GM18519 (cell line): ENCODE results near the gene MICALL1.
A peak's percentile ranks its signal among the peaks of the same experiment; 100 is the strongest.
"Not testable (repeated sequence)": the region's sequence is repeated elsewhere in the genome, so short reads cannot be mapped to it uniquely, and the experiment has no call there.

Source experiments
- ATAC-seq: cut with Tn5 transposase; IDR thresholded peaks from one replicate; pipeline ENCODE4 v1.9.1; 2021; ENCODE audit warnings: mild to moderate bottlenecking, moderate library complexity; ENCODE audit not compliant: unreplicated experiment, low FRiP score

MICALL1 gene

DNA sequence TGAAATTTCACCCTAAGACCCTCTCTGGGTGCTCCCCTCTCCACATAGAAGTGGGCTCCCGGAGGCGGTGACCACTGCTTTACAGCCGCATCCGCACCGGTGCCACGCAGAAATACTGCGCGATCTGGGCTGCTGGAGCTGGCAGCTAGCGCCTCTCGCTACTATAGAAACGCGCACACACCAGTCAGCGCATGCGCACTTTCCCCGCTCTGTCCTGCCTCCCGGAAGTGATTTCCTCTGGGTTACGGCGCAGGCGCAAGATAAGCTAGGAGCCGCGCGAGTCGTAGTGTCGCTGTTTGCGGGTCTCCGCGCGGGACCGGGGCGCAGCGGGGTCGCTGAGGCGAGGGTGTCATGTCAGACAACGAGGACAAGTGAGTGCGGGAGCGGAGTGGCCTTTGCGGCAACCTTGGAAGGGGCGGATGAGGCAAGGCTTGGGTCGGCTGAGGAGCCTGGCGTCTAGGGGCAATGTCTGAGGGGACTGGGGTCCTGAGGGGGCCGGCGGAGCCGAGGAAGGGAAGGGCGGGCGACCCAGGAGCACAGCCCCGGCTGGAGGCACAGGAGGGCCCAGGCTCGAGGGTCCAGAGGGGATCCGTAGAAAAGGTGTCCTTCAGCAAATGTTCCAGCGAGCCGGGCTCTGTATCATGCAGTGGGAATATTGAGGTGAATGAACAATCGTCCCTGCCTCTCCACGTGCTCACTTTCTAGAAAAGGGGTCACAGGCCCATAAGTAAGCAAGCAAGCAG, 47.5 kb downstream of the MICALL1 start, which contains the start of the genes C22orf23 and POLR2F:
Gene C22orf23, minus strand, starts transcription at position 165 of the 743 bp plus-strand sequence. CDS start 452 bp downstream, outside the sequence.
Gene POLR2F, plus strand, starts transcription at position 263 of the 743 bp plus-strand sequence. Its CDS starts 89 bp downstream, at position 352.
- peak; percentile 80 for ATAC-seq

DNA sequence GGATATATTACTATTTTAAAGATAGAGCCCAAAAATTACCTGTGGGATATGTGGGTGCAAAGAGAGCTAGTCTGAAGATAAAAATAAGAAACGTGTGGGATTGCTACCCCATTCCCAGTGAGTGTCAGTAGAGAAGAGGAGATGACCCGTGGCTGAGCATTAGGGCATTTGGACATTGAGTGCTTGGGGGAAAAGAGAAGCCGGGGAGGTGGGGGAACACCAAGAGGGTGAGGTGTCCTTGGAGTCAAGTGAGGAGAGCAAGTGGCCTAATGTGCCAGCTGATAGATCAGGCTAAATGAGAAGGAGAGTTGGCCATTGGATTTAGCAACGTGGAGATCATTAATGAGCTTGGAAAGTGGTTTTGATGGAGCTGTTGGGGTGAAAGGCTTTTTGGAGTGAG, 48.6 kb downstream of the MICALL1 start:
- ATAC-seq = no peak

DNA sequence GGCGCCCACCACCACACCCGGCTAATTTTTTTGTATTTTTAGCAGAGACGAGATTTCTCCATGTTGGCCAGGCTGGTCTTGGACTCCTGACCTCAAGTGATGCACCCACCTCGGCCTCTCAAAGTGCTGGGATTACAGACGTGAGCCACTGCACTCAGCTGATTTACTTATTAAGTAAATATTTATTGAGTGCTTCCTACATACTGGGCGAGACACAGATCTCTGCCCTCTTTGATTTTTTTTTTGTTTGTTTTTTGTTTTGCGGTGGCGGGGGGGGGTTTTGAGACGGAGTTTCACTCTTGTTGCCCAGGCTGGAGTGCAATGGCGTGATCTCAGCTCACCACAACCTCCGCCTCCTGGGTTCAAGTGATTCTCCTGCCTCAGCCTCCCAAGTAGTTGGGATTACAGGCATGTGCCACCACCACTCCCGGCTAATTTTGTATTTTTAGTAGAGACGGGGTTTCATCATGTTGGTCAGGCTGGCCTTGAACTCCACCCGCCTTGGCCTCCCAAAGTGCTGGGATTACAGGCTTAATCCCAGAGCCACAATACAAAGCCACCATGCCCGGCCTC, 49.8 kb downstream of the MICALL1 start:
- not testable (repeated sequence) for ATAC-seq

DNA sequence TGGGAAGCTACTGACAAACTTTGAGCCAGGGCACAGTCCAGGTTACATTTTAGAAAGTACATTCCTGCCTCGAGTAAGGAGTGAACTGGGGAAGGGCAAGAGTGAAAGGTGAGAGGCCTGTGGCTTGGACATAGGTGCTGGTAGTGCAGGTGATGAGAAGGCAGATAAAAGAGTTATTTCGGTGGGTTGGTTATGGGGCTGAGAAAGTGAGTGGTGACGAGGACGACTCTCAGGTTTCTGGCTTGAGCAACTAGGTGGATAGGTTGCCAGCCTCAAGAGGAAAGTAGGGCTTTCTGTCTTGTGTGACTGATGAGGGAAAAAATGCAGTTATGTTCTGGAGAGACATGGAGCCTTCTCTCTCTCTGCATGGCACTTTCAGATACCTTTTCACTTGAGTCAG, 51.1 kb downstream of the MICALL1 start:
- ATAC-seq = no peak

DNA sequence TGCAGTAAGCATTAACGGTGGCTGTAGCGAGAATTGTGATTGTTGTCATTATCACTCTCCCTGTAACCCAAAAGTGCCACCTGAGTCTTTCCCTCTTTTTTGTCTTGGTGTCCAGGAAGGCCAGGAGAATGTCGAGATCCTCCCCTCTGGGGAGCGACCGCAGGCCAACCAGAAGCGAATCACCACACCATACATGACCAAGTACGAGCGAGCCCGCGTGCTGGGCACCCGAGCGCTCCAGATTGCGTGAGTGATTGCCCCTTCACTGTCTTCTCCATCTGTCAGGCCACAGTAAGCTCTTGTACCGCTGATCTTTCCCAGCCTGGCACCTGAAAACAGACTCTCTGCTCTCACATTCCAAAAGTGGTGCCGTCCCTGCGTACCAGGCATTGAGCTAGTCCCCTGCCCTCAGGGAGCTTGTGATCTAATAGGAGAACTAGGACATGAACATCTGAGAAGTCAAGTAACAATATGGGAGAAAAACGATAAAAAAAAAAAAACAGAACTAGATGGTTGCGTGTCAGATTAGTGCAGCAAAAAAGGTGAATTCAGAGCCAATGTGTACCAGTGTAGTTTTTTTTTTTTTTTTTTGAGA, 53.2 kb downstream of the MICALL1 start:
- ATAC-seq = no peak

DNA sequence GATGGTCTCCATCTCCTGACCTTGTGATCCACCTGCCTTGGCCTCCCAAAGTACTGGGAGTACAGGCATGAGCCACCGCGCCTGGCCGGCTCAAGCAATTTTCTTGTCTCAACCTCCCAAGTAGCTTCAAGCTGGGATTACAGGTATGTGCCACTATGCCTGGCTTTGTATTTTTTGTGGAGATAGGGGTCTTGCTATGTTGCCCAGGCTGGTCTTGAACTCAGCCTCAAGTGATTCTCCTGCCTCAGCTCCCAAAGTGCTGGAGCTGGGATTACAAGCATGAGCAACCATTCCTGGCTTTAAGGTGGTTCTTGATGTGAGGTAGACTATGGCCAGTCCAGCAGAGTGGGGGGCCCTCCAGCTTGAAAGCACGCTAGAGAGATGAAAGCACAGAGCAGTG, 55.0 kb downstream of the MICALL1 start:
- ATAC-seq = no peak

DNA sequence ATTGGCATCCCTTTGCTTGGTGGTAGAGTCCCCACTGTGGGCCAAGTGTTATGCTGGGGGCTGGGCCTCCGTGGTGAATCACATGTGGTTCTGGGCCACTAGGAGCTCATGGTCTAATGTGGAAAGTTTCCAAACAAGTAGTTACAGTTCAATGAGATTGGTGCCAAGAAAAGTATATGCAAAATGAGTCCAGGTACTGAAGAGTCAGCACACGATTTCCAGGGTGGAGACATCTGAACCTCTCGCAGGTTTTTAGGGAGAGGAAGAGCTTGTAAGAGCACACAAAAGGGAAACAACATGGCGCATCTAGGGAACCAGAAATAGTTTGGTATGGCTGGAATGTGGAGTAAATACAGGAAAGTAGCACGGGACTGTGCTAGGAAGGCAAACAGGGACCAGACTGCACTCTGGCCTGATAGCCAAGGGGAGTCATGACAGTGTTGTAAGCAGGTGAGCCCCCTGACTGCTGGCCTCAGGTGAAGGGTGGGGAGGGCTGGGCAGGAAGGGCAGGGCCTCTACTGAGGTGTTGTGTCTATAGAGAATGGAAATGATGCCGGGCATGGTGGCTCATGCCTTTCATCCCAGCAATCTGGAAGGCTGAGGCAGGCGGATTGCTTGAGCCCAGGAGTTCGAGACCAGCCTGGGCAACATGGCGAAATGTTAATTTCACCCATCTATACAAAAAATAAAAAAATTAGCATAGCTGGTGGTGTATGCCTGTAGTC, 60.0 kb downstream of the MICALL1 start:
- no peak for ATAC-seq

DNA sequence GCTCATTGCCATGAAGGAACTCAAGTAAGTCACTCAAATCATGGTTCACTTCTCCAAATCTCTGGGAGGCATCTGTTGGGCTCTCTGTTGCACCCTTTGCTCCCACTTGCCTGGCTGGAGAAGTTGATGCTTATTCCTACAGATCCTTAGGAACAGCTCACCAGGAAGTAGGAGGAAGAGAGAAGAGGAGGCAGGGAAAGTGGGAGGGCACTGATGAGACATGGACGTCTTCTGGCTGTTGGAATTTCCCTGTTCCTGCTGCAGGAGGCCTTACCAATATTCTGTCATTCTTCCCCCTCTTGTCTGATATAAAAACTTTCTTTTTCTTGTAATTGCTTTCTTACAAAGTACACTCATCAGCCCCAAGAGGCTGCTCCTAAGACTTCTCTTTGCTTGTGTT, 61.0 kb downstream of the MICALL1 start:
- no peak for ATAC-seq

DNA sequence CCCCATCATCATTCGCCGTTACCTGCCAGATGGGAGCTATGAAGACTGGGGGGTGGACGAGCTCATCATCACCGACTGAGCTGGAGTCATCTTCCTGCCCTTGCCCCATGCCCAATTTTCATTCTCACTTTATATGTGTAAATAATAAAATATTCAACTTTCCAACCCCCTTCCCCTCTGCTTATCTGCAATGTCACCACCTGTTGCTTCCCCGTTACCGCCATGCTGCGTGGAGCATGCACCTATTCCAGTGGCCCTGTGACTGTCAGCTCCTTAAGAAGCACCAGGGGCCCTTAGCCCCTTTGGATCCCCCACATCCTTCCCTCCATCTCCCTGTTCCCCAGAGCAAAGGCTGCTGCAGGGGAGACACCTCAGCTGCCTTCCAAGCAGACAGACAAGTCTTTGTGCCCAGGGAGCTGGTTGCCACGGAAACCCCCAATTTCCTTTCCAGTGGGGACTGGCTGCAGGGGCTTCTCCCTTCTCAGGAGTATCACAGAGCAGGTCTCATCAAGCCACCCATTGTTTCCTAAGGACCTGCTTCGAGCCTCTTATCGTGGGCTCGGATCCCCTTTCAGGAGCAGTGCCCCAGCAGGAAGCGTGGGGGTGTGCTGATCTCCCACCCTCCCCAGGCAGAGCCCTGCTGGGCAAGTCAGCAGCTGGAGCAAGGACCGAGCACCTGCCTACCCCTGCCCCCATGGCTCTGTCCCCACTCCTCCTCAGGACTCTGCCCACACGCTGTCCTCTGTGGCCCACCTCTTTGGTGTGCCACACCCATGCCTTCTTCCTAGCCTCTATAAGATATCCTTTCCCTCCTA, 61.7 kb downstream of the MICALL1 start:
- ATAC-seq = no peak

DNA sequence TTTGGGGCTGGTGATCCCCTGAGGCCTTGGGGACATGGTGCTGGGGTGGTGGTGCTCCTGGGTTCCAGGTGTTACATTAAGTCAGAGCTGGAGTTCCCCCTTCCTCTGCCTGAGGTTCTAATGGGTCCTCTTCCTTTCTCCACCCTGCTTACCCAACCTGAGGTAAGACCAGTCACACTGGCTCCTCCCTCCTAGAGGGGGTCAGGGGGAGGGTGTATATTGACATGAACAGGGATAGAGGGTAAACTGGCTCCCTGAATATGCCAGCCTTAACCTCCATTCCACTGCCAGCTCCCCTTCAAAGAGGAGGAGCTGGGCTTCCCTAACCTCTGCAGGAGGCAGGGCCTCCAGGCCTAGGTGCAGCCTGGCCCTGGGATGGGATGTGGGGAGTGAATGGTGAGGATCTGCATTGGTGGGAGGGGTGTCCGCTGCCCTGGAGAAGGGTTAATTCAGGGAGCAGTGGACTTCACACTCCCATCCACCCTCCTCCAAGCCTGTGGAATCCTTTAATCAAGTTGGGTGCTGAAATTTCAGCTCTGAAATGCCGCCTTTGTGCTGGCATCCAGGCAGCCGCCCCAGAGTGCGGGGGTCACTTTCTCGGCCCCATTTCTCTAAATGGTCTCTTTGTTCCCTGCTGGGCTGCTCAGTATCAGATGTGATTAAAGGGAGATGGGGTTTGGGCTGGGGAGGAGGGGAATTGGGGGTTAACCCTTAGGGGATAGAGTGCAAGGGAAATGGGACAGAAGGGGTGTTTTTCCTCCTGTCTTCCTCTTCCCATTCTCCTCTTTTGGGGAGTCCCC, 62.6 kb downstream of the MICALL1 start:
- ATAC-seq = no peak

DNA sequence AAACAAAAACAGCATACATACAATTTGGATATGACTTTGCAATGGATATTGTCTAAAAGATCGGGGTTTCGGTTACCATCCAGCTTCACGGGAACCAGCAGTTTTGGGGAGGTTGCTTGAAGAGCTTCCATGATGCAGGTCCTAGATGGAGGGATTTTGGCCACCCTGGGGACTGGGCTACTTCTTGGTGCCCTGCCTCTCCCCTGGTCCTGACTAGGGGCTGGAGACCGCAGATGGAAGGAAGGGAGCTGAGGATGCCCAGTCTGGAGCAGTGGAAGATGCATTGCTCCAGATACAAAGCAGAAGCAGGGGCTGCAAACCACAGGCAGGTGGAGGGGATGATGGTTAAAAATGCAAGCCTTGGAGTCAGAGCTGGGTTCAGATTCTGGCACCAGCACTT, 64.8 kb downstream of the MICALL1 start:
- ATAC-seq = no peak

DNA sequence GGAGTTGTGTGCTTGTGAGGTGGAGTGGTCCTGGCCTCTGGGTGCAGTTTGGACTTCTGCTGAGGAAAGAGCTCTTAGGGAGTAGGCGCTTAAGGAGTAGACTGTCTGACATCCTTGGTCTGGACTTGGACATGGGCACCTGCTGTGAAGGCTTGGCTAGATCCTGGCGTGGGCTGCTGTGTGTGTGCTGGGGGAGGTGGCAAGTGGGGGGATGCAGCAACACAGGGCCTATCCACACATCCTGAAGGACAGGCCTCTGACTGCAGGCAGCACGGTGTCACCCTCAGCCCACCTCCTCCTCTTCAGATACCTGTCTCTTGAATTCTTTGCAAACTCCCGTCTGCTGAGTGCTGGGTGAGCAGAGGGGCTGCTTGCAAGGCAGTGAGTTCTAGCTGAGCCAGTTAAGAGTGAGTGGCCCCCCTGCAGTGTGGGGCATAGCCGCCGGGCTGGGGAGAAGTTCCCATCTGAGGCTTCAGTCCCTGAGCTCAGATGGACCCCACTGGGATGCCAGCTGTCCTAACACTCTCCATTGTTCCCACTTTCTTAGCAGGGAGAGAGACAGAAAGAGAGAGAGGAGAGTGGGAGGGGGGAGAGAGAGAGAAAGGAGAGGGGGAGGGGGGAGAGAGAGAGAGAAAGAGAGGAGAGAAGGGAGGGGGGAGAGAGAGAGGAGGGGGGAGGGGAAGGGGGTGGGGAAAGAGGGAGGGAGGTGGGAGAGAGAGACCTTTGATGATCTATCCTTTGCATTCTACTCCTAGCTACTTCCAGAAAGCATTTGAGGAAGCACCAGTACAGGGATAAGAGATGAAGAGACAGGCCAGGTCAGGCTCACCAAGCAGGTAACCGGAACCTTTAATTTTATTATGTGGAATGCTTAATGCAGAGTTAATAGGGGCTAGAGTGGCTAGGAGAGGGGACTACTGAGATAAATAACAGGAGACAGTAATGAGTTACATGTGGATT, 65.7 kb downstream of the MICALL1 start:
- no peak for ATAC-seq

DNA sequence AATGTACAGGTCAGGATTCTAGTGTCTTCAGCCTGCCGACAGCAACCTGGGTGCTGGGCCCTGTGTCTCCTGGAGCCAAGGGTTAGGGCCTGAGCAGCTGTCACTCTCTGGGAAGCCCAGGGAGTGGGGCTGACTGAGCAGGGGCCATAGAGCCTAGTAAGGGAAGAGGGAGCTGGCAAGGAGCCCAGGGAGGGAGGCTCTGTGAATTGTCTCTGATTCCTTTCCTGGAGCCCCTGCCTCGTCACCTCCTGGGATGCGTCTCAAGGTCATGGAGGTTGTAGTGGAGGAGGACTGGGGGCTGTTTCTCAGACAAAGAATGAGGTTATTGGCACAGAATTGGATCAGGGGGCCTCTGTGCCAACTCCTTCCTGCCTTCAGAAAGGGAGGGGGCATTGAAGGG, 66.4 kb downstream of the MICALL1 start:
- ATAC-seq = no peak

DNA sequence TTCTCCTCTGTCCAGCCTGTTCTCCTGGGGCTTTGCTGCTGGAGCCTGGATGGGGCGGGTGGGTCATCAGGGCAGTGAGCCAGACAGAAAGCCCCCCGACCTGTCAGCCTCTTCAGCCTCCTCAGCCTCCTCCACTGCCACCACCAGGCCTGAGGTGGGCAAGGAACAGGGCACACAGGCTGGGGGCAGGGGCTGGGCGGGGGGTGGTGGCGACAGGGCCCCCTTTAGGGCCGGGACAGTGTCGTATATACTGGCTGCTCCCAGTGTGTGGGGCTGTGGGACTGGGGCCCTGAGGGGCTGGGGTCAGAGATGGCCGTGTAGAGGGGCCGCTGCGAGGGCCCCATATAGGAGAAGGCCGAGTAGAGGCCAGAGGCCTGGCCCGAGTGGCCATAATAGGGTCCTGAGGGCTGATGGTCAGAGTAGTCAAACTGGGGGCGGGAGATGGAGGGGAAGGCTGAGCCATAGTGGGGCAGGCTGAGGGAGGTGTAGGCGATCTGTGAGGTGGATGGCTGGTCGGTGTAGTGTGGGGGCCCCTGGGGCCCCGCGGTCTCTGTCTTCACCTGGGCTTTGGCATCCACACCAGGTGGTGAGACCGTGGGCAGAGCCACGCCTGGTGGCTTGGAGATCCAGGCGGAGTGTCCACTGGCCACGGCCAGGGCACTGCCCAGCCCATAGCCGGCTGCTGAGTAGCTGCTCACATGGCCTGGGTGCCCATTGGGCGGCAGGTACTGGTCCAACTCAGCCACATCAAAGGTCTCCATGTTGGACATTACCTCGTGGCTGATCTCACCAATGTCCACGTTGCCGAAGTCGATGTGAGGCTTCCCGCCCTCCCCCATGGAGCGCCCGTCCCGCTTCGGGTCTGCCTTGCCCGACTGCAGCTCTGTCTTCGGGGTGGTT, 67.4 kb downstream of the MICALL1 start:
- ATAC-seq = no peak

DNA sequence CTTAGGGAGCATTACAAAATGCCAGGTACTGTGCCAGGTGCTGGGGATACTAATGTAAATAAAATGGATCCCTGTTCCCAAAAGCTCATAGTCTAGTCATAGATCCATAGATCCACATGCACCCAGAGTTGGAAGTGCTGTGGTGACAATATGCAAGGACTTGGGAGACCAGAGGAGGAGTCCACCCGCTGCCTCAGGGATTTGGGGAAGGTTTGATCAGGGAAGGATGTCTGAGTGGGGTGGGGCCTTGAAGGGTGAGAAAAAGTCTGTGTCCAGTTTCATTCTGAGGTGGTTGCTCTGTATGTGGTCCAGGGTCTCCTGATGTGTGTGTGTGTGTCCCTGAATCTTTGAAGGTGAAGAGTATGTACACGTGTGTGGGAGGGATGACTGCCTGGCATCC, 69.1 kb downstream of the MICALL1 start:
- no peak for ATAC-seq

DNA sequence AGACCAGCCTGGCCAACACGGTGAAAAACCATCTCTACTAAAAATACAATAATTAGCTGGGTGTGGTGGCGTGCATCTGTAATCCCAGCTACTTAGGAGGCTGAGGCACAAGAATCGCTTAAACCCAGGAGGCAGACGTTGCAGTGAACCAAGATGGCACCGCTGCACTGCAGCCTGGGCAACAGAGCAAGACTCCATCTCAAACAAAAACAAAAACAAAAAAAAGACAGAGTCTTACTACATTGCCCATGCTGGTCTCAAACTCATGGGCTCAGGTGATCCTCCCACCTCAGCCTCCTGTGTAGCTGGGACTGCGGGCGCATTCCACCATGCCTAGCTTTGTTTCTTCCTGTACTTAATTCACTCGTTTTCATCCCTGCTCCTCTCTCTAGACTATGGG, 69.9 kb downstream of the MICALL1 start:
- ATAC-seq = not testable (repeated sequence)

DNA sequence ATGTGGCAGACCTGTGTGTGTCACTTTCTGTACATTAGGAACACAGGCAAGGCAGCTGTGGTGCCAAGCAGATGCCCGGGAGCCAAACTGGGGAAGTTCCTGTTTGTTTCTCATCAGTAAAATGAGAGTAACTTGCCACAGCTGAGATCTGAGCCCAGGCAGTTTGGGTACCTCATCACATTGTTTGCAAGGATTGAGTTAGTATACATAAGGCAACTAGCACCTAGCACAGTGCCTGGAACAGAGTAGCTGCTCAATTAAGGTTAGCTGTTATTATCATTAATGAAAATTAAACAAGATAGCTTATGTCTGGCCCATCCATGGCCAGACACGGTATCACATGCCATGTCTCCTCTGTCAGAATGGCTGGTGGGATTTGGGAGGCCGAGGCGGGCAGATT, 70.5 kb downstream of the MICALL1 start:
- ATAC-seq = no peak
